NCI-H1092 (cell line): ENCODE results near the gene IL17RE.
A peak's percentile ranks its signal among the peaks of the same experiment; 100 is the strongest.

Experiments
- DNase-seq: peaks from one replicate; lab custom pipeline; 2025; lab: John Stamatoyannopoulos, UW

Gene IL17RE

GRCh38 chr3:9903904-9904303 is 1.3 kb downstream of the IL17RE start:
- no peak for DNase-seq

DNA sequence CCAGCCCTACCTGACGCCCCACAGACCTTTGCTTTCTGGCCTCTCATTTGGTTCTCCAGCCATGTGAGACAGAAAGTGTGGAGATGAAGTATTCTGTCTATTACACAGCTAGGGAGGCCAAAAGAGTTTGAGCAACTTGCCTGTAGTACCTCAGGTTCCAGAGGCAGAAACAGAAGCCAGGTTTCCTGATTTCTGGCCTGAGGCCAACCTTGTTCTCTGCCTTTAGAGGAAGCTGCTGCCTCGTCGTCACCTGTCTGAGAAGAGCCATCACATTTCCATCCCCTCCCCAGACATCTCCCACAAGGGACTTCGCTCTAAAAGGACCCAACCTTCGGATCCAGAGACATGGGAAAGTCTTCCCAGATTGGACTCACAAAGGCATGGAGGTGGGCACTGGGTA is 3.8 kb downstream of the IL17RE start:
- DNase-seq, result no peak

DNA sequence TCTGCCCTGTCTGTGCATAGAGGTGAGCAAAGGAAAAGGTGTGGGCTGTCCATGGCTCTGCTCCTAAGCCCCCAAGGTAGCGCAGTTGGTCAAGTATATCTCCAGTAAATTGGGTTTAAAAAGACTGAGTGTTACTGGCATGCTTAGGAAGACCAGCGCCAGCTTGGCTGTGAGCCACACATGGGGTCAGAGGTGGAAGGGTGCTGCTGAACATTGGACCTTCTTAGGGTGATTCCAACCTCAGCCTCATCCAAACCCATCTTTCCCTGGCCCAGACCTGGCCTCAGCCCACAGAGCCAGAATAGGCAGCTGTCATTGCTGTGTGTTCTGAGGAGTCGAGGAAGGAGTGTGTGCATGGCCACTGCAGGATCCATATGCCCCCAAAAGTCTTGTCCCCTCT is 5.6 kb downstream of the IL17RE start:
- DNase-seq, result no peak

- DNase-seq, result no peak
Measured at GRCh38 chr3:9909221-9910013, 6.8 kb downstream of the IL17RE start.

DNA sequence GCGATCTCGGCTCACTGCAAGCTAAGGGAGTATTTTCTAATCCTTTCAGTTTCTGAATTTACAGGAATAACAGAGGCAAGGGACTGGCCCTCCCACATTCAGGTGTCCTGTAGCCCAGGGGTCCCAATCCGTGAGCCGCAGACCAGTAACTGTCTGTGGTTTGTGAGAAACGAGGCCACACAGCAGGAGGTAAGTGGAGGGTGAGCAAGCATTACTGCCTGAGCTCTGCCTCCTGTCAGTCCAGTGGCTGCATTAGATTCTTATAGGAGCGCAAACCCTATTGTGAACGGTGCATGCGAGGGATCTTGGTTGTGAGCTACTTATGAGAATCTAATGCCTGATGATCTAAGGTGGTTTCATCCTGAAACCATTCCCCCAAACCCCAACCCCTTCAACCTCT is 9.2 kb downstream of the IL17RE start:
- DNase-seq, result no peak

GRCh38 chr3:9912294-9912935 is 9.8 kb downstream of the IL17RE start:
- DNase-seq, result no peak

- no peak for DNase-seq
Measured at GRCh38 chr3:9913601-9914000, 11.0 kb downstream of the IL17RE start.

DNA sequence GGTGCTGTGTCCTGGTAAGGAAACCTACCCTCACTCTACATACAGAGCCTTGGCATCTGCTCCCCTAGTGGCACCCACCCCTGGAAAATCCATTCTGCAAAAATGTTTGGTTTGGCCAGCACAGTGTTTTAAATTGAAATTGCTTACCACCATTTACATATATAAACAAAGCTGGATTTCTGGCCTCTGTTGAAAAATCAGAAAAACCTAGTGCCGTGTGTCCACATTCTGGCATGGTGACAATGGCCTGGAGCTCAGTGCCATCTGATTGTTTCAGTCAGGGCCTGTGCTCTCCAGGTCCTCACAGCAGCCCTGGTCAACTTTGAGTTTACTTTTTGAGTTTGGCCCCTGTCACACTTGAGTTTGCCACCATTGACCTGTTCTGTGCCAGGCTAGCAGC is 11.4 kb downstream of the IL17RE start:
- no peak for DNase-seq

DNA sequence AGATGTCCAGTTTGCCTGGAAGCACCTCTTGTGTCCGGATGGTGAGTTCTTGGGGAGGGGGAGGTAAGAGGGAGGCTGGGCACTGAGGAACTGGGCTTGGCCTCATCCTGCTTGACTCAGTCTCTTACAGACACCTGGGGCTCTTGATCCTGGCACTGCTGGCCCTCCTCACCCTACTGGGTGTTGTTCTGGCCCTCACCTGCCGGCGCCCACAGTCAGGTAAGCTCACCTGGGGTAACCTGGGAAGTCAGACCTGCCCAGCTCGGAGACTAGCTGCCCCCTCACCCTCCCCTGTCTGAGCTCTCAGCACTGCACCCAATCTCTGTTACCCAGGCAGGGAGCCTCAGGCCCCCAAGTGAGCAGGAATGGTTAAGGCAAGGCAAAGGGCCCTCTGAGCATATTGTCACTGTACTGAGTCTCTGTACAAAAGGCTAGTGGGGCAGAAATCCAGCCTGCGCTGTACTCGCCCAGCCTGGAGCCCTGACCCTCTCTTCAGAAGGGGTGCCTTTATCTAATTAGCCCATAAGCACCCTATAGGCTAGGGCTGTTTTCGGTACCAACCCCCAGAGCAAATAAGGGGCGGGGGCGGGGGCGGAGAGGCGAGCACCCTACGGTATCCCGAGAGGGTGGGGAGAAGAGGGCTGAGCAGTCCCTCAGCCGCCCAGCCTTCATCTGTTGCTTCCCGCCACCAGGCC is 12.1 kb downstream of the IL17RE start:
- no peak for DNase-seq

GRCh38 chr3:9915254-9916141 is 12.8 kb downstream of the IL17RE start:
- no peak for DNase-seq

DNA sequence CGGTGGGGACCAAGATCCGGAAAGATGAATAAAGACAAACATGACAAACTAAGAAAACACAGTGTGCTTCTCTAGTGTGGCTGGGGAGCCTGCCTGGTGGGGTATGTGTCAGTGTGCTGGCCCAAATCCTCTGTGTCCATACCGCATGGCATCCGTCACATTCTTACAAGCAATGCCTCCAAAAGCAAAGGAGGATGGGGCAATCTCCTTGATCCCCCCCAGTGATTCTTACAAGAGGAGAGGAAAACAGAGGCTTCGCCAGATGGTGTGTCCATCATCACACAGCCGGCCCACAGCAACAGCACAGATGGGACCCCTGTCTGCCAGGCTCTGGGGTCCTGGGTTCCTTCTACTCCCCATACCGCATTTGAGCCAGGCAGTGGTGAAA is 13.7 kb downstream of the IL17RE start:
- no peak for DNase-seq

- DNase-seq, result no peak
Measured at GRCh38 chr3:9916734-9917680, 14.4 kb downstream of the IL17RE start, which contains the start of gene IL17RC. TSS of gene IL17RC (plus strand) at chr3:9917098. CDS start at chr3:9917316, 218 bp downstream.

- no peak for DNase-seq
Measured at GRCh38 chr3:9917820-9918219, 15.2 kb downstream of the IL17RE start.

GRCh38 chr3:9918261-9919038 is 15.8 kb downstream of the IL17RE start:
- DNase-seq, result no peak

DNA sequence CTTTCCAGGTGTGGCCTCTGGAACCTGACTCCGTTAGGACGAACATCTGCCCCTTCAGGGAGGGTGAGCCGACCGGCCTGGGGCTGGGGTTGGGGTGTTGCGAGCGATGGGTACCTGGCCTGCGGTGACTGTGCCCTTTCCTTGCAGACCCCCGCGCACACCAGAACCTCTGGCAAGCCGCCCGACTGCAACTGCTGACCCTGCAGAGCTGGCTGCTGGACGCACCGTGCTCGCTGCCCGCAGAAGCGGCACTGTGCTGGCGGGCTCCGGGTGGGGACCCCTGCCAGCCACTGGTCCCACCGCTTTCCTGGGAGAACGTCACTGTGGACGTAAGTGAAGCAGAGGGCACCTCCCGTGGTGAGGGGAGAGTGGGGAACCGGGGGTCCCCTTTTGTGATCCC is 25.5 kb downstream of the IL17RE start:
- no peak for DNase-seq

DNA sequence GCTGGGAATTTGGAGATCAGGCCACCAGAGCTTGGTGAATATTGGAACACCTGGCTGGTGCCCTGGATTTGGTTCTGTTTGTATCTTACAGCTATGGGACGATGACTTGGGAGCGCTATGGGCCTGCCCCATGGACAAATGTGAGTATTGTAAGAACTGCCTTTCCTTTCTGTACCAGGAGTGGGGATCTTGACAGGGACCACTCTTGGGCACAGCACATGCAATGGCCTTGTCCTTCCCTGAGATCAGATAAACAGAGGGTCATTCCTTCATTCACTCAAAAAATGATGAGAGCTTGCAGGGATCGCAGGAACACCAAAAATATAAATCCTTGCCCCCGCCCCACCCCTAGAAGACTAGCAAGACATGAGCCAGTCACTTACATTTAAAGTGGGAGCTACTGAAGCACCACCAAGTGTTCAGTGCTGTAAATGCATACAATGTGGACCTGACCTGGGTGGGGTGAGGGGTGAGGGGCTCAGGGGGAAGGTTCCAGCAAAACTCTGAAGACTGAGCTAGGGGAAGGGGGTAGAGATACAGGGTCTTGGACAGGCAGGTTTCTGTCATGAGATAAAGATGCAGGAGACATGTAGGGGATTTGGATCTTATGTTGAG is 28.3 kb downstream of the IL17RE start:
- DNase-seq, result no peak

DNA sequence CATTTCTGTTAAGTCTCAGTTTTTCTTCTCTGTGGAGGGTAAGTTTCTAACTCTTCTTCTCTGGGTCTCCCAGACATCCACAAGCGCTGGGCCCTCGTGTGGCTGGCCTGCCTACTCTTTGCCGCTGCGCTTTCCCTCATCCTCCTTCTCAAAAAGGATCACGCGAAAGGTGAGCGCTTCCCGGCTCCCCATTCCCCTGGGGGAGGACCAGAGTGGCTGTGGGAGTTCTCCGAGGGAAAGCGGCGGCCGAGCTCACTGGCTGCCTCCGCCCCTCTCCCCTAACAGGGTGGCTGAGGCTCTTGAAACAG is 29.8 kb downstream of the IL17RE start:
- no peak for DNase-seq

DNA sequence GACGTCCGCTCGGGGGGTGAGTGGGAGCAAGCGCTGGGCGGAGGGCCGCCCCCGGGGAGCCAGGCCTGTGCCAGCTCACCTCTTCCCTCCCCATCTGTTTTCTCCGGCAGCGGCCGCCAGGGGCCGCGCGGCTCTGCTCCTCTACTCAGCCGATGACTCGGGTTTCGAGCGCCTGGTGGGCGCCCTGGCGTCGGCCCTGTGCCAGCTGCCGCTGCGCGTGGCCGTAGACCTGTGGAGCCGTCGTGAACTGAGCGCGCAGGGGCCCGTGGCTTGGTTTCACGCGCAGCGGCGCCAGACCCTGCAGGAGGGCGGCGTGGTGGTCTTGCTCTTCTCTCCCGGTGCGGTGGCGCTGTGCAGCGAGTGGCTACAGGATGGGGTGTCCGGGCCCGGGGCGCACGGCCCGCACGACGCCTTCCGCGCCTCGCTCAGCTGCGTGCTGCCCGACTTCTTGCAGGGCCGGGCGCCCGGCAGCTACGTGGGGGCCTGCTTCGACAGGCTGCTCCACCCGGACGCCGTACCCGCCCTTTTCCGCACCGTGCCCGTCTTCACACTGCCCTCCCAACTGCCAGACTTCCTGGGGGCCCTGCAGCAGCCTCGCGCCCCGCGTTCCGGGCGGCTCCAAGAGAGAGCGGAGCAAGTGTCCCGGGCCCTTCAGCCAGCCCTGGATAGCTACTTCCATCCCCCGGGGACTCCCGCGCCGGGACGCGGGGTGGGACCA is 30.4 kb downstream of the IL17RE start:
- DNase-seq, result peak; percentile 52

- DNase-seq, result peak; percentile 84
Measured at GRCh38 chr3:9933561-9934234, 31.1 kb downstream of the IL17RE start, which contains the start of gene CRELD1. TSS of gene CRELD1 (plus strand) at chr3:9933834. CDS start at chr3:9934439, 605 bp downstream.
